ENCODE results near the gene RBM5.

The RBM5 gene

GRCh38 chr3:50121072-50122032 is 32.6 kb downstream of the RBM5 start:
- peak; percentile 18 for DNase-seq

GRCh38 chr3:50122071-50122470 is 33.4 kb downstream of the RBM5 start:
- no peak for DNase-seq

GRCh38 chr3:50122661-50123391 is 34.1 kb downstream of the RBM5 start:
- no peak for DNase-seq

- no peak for DNase-seq
Measured at GRCh38 chr3:50123394-50124051, 34.8 kb downstream of the RBM5 start.

- DNase-seq, result no peak
Measured at GRCh38 chr3:50124052-50124799, 35.5 kb downstream of the RBM5 start.

- no peak for DNase-seq
Measured at GRCh38 chr3:50124800-50125178, 36.1 kb downstream of the RBM5 start.

GRCh38 chr3:50125541-50126286 is 37.0 kb downstream of the RBM5 start:
- DNase-seq, result no peak

- peak; percentile 55 for DNase-seq
Measured at GRCh38 chr3:50126287-50127211, 37.8 kb downstream of the RBM5 start.

GRCh38 chr3:50127251-50127691 is 38.6 kb downstream of the RBM5 start:
- DNase-seq, result no peak

GRCh38 chr3:50128001-50128400 is 39.3 kb downstream of the RBM5 start:
- no peak for DNase-seq

GRCh38 chr3:50130436-50130835 is 41.7 kb downstream of the RBM5 start:
- DNase-seq, result no peak

GRCh38 chr3:50132421-50133282 is 43.9 kb downstream of the RBM5 start:
- DNase-seq, result no peak

- no peak for DNase-seq
Measured at GRCh38 chr3:50133283-50133615, 44.5 kb downstream of the RBM5 start.

GRCh38 chr3:50134367-50134766 is 45.6 kb downstream of the RBM5 start:
- no peak for DNase-seq

- no peak for DNase-seq
Measured at GRCh38 chr3:50135964-50136363, 47.2 kb downstream of the RBM5 start.

- no peak for DNase-seq
Measured at GRCh38 chr3:50136714-50137405, 48.1 kb downstream of the RBM5 start.

- no peak for DNase-seq
Measured at GRCh38 chr3:50137531-50137930, 48.8 kb downstream of the RBM5 start.

- no peak for DNase-seq
Measured at GRCh38 chr3:50138266-50139200, 49.8 kb downstream of the RBM5 start.

Measured in DMS 273 treated with DMSO at 0.1 percent for 48 hours (cell line).